IMR-90 (cell line): Measurements from ENCODE around the gene NDFIP2.

Source experiments
- POLR2A ChIP-seq: IDR thresholded peaks from 2 replicates; pipeline ENCODE4 v1.6.1; 2012; ENCODE audit warnings: mild to moderate bottlenecking, low read depth, low read length
- USF2 ChIP-seq: fragments of 150-350 bp; IDR thresholded peaks from 2 replicates; pipeline ENCODE4 v1.6.1; 2017; ENCODE audit warnings: mild to moderate bottlenecking, antibody characterized with exemption, low read length, low read depth
- TF ChIP-seq, protein P1 (sequence below): conservative IDR thresholded peaks from 2 replicates; pipeline ENCODE4 v1.5.1; 2012; ENCODE audit warnings: mild to moderate bottlenecking, low read depth, low read length, improper control_type of control experiment

GRCh38 chr13:79589603-79590393 is 108.8 kb downstream of the NDFIP2 start:
- TF ChIP-seq, protein P1, sequence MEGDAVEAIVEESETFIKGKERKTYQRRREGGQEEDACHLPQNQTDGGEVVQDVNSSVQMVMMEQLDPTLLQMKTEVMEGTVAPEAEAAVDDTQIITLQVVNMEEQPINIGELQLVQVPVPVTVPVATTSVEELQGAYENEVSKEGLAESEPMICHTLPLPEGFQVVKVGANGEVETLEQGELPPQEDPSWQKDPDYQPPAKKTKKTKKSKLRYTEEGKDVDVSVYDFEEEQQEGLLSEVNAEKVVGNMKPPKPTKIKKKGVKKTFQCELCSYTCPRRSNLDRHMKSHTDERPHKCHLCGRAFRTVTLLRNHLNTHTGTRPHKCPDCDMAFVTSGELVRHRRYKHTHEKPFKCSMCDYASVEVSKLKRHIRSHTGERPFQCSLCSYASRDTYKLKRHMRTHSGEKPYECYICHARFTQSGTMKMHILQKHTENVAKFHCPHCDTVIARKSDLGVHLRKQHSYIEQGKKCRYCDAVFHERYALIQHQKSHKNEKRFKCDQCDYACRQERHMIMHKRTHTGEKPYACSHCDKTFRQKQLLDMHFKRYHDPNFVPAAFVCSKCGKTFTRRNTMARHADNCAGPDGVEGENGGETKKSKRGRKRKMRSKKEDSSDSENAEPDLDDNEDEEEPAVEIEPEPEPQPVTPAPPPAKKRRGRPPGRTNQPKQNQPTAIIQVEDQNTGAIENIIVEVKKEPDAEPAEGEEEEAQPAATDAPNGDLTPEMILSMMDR: no peak
- no peak for TF ChIP-seq POLR2A
- no peak for TF ChIP-seq USF2
